Neuronal stem cell (in vitro differentiated cells): ENCODE data around the gene MORC1. TPM values are rescaled to one million over a fixed set of nuclear protein-coding genes. Genes with fewer than 3 reads are reported as not detected.

Experiments
- DNase-seq: peaks from one replicate; pipeline ENCODE4 v3.0.0-alpha.2; 2013; ENCODE audit warnings: low spot score
- H2AFZ ChIP-seq: one replicate; pipeline ENCODE4 v1.6.1; 2013; ENCODE audit warnings: mild to moderate bottlenecking, low read length, inconsistent platforms
- H2AK5ac ChIP-seq: 2 replicates; pipeline ENCODE4 v1.6.1; 2013; ENCODE audit warnings: low read depth, mild to moderate bottlenecking, inconsistent platforms, low read length, moderate library complexity, mixed read lengths
- H2BK120ac ChIP-seq: 2 replicates; pipeline ENCODE4 v1.6.1; 2013; ENCODE audit warnings: low read depth, mild to moderate bottlenecking, inconsistent platforms, low read length, moderate library complexity, mixed read lengths
- H2BK12ac ChIP-seq: one replicate; pipeline ENCODE4 v1.6.1; 2013; ENCODE audit warnings: low read length, inconsistent platforms
- H2BK15ac ChIP-seq: 2 replicates; pipeline ENCODE4 v1.6.1; 2013; ENCODE audit warnings: mild to moderate bottlenecking, low read length, inconsistent platforms, mixed read lengths
- H2BK5ac ChIP-seq: one replicate; pipeline ENCODE4 v1.6.1; 2013; ENCODE audit warnings: inconsistent platforms, mild to moderate bottlenecking, low read length, moderate library complexity
- H3K14ac ChIP-seq: one replicate; pipeline ENCODE4 v1.6.1; 2013; ENCODE audit warnings: low read length, inconsistent platforms
- H3K18ac ChIP-seq: 2 replicates; pipeline ENCODE4 v1.6.1; 2013; ENCODE audit warnings: low read length, inconsistent platforms
- H3K23ac ChIP-seq: 2 replicates; pipeline ENCODE4 v1.6.1; 2013; ENCODE audit warnings: low read depth, mild to moderate bottlenecking, mixed read lengths, low read length, inconsistent platforms; ENCODE audit not compliant: poor library complexity
- H3K27ac ChIP-seq: replicated peaks from 3 replicates; pipeline ENCODE4 v1.5.1; 2013; ENCODE audit warnings: low read length, inconsistent platforms
- H3K27me3 ChIP-seq, 3 experiments: 2 replicates each; pipeline ENCODE4 v1.6.1; 2013; ENCODE audit warnings: low read length in 3 of 3, mild to moderate bottlenecking in 2 of 3, inconsistent platforms in 1 of 3, low read depth in 1 of 3, mixed read lengths in 1 of 3, moderate library complexity in 1 of 3; ENCODE audit not compliant: control insufficient read depth in 3 of 3, insufficient read depth in 3 of 3
- H3K36me3 ChIP-seq, 2 donors: replicated peaks in 1 of 2; 2 replicates each; pipeline ENCODE4 v1.6.1; 2013; ENCODE audit warnings: low read length in 2 of 2; ENCODE audit not compliant: control insufficient read depth in 2 of 2, insufficient read depth in 2 of 2
- H3K4ac ChIP-seq: 2 replicates; pipeline ENCODE4 v1.6.1; 2013; ENCODE audit warnings: inconsistent platforms, mild to moderate bottlenecking, low read length, moderate library complexity
- H3K4me1 ChIP-seq, 2 donors: 1 replicate in 1 of 2; 2 replicates in 1 of 2; pipeline ENCODE4 v1.6.1; 2013; ENCODE audit warnings: low read length in 2 of 2, low read depth in 1 of 2; ENCODE audit not compliant: control insufficient read depth in 2 of 2, insufficient read depth in 1 of 2
- H3K4me2 ChIP-seq: one replicate; pipeline ENCODE4 v1.6.1; 2013; ENCODE audit warnings: mild to moderate bottlenecking, low read length, inconsistent platforms; ENCODE audit not compliant: insufficient read depth, poor library complexity, severe bottlenecking
- H3K4me3 ChIP-seq, 2 donors: 2 replicates each; pipeline ENCODE4 v1.5.1; 2013; ENCODE audit warnings: low read length in 2 of 2, mild to moderate bottlenecking in 2 of 2, inconsistent platforms in 1 of 2, moderate library complexity in 1 of 2
- H3K79me1 ChIP-seq: one replicate; pipeline ENCODE4 v1.6.1; 2013; ENCODE audit warnings: low read depth, mild to moderate bottlenecking, inconsistent platforms, low read length, moderate library complexity
- H3K9ac ChIP-seq: one replicate; pipeline ENCODE4 v1.6.1; 2013; ENCODE audit warnings: mild to moderate bottlenecking, low read depth, low read length, inconsistent platforms; ENCODE audit not compliant: poor library complexity
- H3K9me3 ChIP-seq, 2 donors: replicated peaks in 1 of 2; 2 replicates each; pipeline versions ENCODE3 to v1.6.1; 2013; ENCODE audit warnings: low read length in 2 of 2, mild to moderate bottlenecking in 2 of 2, inconsistent platforms in 1 of 2, low read depth in 1 of 2, mixed read lengths in 1 of 2, moderate library complexity in 1 of 2; ENCODE audit not compliant: control insufficient read depth in 2 of 2, insufficient read depth in 1 of 2
- H4K8ac ChIP-seq: one replicate; pipeline ENCODE4 v1.6.1; 2013; ENCODE audit warnings: low read depth, mild to moderate bottlenecking, inconsistent platforms, low read length, moderate library complexity
- H4K91ac ChIP-seq: one replicate; pipeline ENCODE4 v1.6.1; 2013; ENCODE audit warnings: low read length, low read depth, mild to moderate bottlenecking, inconsistent platforms; ENCODE audit not compliant: poor library complexity
- WGBS, 2 donors: extraction: QIAGEN DNeasy Blood & Tissue Kit; methylation state at CpG; one replicate each; pipeline ENCODE4 v1.1.7; 2013; ENCODE audit warnings: missing lambda C conversion rate in 2 of 2, mixed read lengths in 1 of 2; ENCODE audit not compliant: insufficient read length in 2 of 2, insufficient replicate concordance in 1 of 2; ENCODE audit errors: extremely low coverage in 2 of 2; 5-methylcytosine and 5-hydroxymethylcytosine counted together
- small RNA-seq: library from polyadenylated mRNA; stranded (forward); fragments of <200 nt; extraction: miRNeasy Mini kit (QIAGEN cat#:217004); gene quantifications from one replicate; pipeline ENCODE3, GENCODE V24; 2013; ENCODE audit not compliant: insufficient read depth

Gene MORC1

DNA sequence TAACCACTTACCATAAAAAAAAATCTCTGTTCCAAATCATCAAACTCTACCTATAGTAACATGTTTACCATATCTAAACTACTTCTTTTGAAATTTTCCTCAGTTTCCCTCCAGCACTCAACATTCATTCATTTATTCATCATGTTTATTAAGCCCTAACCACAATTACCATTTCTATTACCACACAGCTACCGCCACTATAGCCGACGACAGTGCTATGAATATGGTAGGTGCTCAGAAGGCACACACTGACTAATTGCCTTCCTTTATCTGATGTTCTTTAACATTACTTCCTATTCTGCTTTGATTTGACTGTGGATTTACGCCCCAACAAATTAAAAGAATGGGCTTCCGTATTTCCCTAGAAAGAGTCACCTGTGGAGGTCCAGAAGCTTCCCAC is 208.1 kb downstream of the MORC1 start:
- Histone ChIP-seq H3K14ac (no peak overlapping the region), H2BK12ac (no peak overlapping the region), H3K23ac (no peak overlapping the region), H3K4me2 (no peak overlapping the region), H3K9me3 (no peaks in the 10 kb centered on the region), H3K9ac (no peak overlapping the region), H4K8ac (no peak overlapping the region), H3K27ac (no peak overlapping the region), H2BK15ac (no peak overlapping the region), H2BK5ac (no peak overlapping the region), H2AK5ac (no peak overlapping the region), H4K91ac (no peak overlapping the region), H3K27me3 (peaks cover 0 to 4% (median 0%) of the 10 kb centered on the region in 3 experiments), H2BK120ac (no peak overlapping the region), H3K79me1 (no peaks in the 10 kb centered on the region), H3K4me1 (no peaks in the 10 kb centered on the region), H3K4me3 (no peak overlapping the region), H3K18ac (no peak overlapping the region), H3K36me3 (no peaks in the 10 kb centered on the region), H2AFZ (no peak overlapping the region), H3K4ac (no peak overlapping the region)
- WGBS, 2 donors: no CpG with 5 or more reads among the region's 5 CpGs
- DNase-seq: no peak

Small RNA genes within 50 kb of the gene (small RNA-seq; reads per million reads assigned to genes)
- gene RF00012: not detected
